ENCODE data around the gene COPS7B.

DNA sequence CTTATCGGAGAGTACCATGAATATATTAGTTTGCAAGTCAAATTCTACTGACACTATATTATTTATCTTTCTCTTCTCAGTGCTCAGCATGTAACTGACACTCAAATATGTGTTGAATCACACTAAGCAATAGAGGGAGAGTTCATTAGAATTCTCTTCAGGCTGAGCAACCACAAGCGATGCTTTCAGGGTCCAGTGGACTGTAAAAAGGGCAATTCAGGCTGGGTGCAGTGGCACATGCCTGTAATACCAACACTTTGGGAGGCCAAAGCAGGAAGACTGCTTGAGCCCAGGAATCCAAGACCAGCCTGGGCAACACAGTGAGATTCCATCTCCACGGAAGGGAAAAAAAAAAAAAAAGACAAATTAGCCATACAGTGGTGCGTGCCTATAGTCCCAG is 21.5 kb upstream of the COPS7B start:
- TF ChIP-seq, protein P1, sequence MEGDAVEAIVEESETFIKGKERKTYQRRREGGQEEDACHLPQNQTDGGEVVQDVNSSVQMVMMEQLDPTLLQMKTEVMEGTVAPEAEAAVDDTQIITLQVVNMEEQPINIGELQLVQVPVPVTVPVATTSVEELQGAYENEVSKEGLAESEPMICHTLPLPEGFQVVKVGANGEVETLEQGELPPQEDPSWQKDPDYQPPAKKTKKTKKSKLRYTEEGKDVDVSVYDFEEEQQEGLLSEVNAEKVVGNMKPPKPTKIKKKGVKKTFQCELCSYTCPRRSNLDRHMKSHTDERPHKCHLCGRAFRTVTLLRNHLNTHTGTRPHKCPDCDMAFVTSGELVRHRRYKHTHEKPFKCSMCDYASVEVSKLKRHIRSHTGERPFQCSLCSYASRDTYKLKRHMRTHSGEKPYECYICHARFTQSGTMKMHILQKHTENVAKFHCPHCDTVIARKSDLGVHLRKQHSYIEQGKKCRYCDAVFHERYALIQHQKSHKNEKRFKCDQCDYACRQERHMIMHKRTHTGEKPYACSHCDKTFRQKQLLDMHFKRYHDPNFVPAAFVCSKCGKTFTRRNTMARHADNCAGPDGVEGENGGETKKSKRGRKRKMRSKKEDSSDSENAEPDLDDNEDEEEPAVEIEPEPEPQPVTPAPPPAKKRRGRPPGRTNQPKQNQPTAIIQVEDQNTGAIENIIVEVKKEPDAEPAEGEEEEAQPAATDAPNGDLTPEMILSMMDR (IDR thresholded peaks at IDR 0.05), result no peak
- no peak for TF ChIP-seq POLR2A (IDR thresholded peaks at IDR 0.05)
